SK-N-MC (cell line): ENCODE measurements around the gene ASCL2.

Experiments
- EZH2 ChIP-seq: fragments of 200-600 bp; sonication (generic); IDR thresholded peaks from one replicate; pipeline ENCODE4 v1.6.1; 2017; ENCODE audit warnings: antibody characterized with exemption
- FOXP2 ChIP-seq: optimal IDR thresholded peaks from 2 replicates; pipeline ENCODE3; 2011; ENCODE audit warnings: mild to moderate bottlenecking, moderate library complexity; ENCODE audit not compliant: insufficient read depth; ENCODE audit errors: extremely low read length, control extremely low read depth
- POLR2AphosphoS5 ChIP-seq: IDR thresholded peaks from 2 replicates; pipeline ENCODE4 v1.6.1; 2012; ENCODE audit warnings: mild to moderate bottlenecking, low read depth, low read length, borderline replicate concordance

- no peak for TF ChIP-seq EZH2
- TF ChIP-seq POLR2AphosphoS5: no peak
- no peak for TF ChIP-seq FOXP2
Observed at GRCh38 chr11:2295971-2296912, 25.9 kb upstream of the ASCL2 start.
